Epithelial cell of esophagus (primary cell): ENCODE results near the gene SLC25A13.
A peak's percentile ranks its signal among the peaks of the same experiment; 100 is the strongest.

Experiments
- DNase-seq: peaks from one replicate; pipeline ENCODE4 v3.0.0; 2010; ENCODE audit warnings: low read depth
- H3K4me3 ChIP-seq: 2 replicates; pipeline ENCODE4 v1.5.1; 2011; ENCODE audit warnings: mild to moderate bottlenecking, low read length, control low read depth
- CTCF ChIP-seq: IDR thresholded peaks from 2 replicates; pipeline ENCODE4 v1.5.1; 2011; ENCODE audit warnings: low read depth, mild to moderate bottlenecking, low read length, control low read depth, inconsistent platforms; ENCODE audit not compliant: insufficient read depth; ENCODE audit errors: missing control alignments

Gene SLC25A13

DNA sequence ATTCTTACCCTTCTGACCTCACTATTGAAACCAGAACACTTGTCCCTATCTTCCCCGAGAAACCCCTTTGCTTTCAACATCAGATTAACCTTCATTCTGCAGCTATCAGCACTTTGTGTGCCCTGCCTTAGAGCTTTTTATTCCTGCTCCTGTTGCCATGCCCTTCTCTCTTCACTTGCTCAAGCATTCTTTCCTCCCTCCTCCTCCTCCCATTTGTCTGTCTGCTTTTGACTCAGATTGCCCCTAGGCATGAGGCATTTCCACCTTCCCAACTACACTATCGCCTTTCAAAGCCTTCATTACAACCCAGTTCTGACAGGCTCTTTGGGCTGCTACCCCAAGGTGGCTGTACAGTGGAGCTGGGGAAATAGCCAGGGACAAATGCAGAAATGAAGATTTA lies 143.3 kb downstream of the SLC25A13 start:
- TF ChIP-seq CTCF, result no peak
- H3K4me3 ChIP-seq, result no peak overlapping the region
- peak; percentile 90 for DNase-seq

DNA sequence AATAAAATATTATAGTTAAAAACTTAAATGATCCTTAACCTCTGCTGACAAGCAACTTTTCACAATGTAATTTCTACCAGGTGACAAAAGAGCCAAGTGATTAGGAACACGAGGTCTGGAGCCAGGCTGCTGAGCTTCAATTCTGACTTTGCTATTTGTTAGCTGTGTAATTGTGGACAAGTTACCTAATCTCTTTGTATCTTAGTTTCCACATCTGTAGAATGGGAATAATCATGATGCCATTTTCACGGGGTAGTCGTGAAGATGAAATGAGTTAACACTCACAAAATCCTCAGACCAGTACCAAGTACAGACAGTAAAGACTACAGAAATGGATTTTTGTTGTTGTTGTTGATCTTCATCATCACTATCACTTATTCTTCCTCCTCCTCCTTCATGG lies 144.5 kb downstream of the SLC25A13 start:
- DNase-seq, result no peak
- TF ChIP-seq CTCF, result no peak
- no peak overlapping the region for H3K4me3 ChIP-seq

DNA sequence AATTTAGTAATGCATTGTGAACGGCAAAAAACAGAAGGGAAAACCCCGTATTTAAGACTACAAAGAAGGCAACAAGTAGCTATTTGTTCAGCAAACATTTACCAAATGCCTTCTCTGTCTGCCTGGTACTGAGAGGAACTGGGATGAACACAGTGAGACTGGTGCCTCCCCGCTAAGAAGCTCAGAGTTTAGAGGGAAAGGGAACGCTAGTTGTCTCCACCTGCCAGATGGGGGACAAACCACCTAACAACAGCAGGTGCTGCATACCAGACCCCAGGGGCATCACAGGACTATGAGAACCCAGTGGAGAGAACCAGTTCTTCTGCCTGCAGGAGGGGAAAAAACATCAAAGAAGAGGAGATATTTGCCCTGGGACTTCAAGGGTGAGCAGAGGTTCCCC lies 147.1 kb downstream of the SLC25A13 start:
- TF ChIP-seq CTCF, result no peak
- H3K4me3 ChIP-seq, result no peak overlapping the region
- no peak for DNase-seq

DNA sequence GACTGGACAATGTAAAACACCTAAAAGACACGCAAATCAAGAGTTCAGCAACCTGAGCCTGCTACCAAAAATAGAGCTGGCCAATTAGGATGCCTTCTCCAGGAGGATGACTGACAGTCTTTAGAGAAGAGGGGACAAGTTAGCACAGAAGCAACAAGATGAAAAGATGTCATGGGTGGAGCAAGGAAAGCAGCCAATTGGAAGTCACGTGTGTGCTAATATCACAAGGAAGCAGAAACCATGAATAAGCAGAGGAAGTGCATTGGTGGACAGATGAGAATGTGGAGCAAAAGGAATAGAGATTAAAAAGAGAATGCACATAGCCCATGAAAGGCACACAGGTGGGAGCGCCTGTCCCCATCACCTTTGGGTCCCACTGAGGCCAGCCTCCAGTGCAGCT lies 148.1 kb downstream of the SLC25A13 start:
- no peak for TF ChIP-seq CTCF
- DNase-seq, result peak; percentile 15
- H3K4me3 ChIP-seq, result no peak overlapping the region

DNA sequence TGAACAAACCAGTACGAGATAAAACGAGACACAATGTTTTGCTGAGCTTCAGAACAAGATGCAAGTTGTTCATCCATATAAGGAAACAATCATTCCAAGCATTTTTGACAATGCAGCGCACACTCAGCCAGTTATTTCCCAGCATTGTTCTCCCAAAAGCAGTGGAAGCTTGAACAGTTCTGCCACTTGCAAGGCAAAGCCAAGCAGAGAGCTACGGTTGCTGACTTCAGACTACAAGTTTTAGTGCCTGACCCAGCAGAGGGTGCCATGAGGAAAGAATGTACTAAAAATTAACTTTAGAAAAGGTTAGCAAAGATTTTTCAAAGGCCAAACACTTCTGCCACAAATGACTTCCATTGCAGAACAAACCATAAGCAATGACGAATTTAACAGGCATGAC lies 152.5 kb downstream of the SLC25A13 start:
- no peak for DNase-seq
- H3K4me3 ChIP-seq, result no peak overlapping the region

DNA sequence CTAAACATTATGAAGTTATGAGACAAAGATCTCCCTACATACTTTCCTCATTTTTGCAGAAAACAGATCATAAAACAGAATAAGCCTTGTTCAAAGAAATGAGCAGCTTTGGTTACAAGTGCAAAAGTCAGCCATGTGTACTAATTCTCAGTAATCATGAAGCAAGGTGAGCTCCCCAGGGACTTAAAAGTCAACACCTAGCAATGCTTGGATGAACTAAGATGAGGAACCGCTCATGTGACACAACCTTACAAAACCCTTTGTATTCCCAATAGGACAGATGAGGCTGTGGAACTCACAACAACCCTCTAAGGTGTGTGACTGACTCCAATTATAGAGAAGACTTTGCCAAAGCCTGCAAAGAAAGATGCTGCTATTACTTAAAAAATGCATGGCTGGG lies 154.5 kb downstream of the SLC25A13 start:
- DNase-seq, result no peak

More for the DNA sequence above, 152.5 kb downstream of the SLC25A13 start:
- no peak for TF ChIP-seq CTCF

More for the DNA sequence above, 154.5 kb downstream of the SLC25A13 start:
- no peak for TF ChIP-seq CTCF
- no peak overlapping the region for H3K4me3 ChIP-seq
